GM18951 (cell line): ENCODE data around the gene DGCR8.
"Not testable (repeated sequence)": the region's sequence is repeated elsewhere in the genome, so short reads cannot be mapped to it uniquely, and the experiment has no call there.

Source experiments
- POLR2A ChIP-seq: IDR thresholded peaks from 4 replicates; pipeline ENCODE4 v1.6.1; 2011; ENCODE audit warnings: mild to moderate bottlenecking; ENCODE audit not compliant: insufficient read length, insufficient read depth; ENCODE audit errors: extremely low read depth
- in situ Hi-C: fragments of 300-500 bp; cut with MboI; formaldehyde crosslinking; loops from one replicate; pipeline ENCODE4 v1.12.0; 2022; ENCODE audit warnings: low sequenced_read_pairs, mixed read lengths, inconsistent platforms; ENCODE audit not compliant: unreplicated experiment

The DGCR8 gene

GRCh38 chr22:20066617-20067383, 13.2 kb upstream of the DGCR8 start:
- in situ Hi-C loops: no loop called here
- TF ChIP-seq POLR2A: no peak

GRCh38 chr22:20067384-20067682, 12.7 kb upstream of the DGCR8 start:
- in situ Hi-C loops: not testable (repeated sequence)

- in situ Hi-C loops: no loop called here
- no peak for TF ChIP-seq POLR2A
Measured at GRCh38 chr22:20068640-20069039, 11.4 kb upstream of the DGCR8 start.

- no peak for TF ChIP-seq POLR2A
- in situ Hi-C loops: no loop called here
Measured at GRCh38 chr22:20069331-20070042, 10.6 kb upstream of the DGCR8 start.

- TF ChIP-seq POLR2A: no peak
Measured at GRCh38 chr22:20071524-20071972, 8.5 kb upstream of the DGCR8 start.

GRCh38 chr22:20076627-20077172, 3.3 kb upstream of the DGCR8 start:
- in situ Hi-C loops: no loop called here
- no peak for TF ChIP-seq POLR2A

More at GRCh38 chr22:20071524-20071972, 8.5 kb upstream of the DGCR8 start:
- in situ Hi-C loops: no loop called here

GRCh38 chr22:20080445-20080775, 369 bp downstream of the DGCR8 start:
- in situ Hi-C loops: no loop called here
- TF ChIP-seq POLR2A: no peak

GRCh38 chr22:20080776-20081654, 974 bp downstream of the DGCR8 start:
- in situ Hi-C loops: no loop called here
- no peak for TF ChIP-seq POLR2A

- in situ Hi-C loops: no loop called here
- no peak for TF ChIP-seq POLR2A
Measured at GRCh38 chr22:20083157-20083890, 3.3 kb downstream of the DGCR8 start.

GRCh38 chr22:20083891-20084546, 4.0 kb downstream of the DGCR8 start:
- in situ Hi-C loops: no loop called here
- TF ChIP-seq POLR2A: no peak

- in situ Hi-C loops: no loop called here
- TF ChIP-seq POLR2A: no peak
Measured at GRCh38 chr22:20084547-20085413, 4.7 kb downstream of the DGCR8 start.
